T-helper 22 cell (primary cell): ENCODE data around the gene DNER.
"Not testable (repeated sequence)": the region's sequence is repeated elsewhere in the genome, so short reads cannot be mapped to it uniquely, and the experiment has no call there.

Experiments
- DNase-seq: peaks from one replicate; pipeline ENCODE4 v3.0.0-alpha.2; 2020; ENCODE audit warnings: low read depth

Gene DNER

GRCh38 chr2:229388731-229389130 lies 325.6 kb downstream of the DNER start:
- DNase-seq: no peak

GRCh38 chr2:229387866-229388265 lies 326.5 kb downstream of the DNER start:
- DNase-seq: no peak

GRCh38 chr2:229380101-229380625 lies 334.2 kb downstream of the DNER start:
- DNase-seq: no peak

DNA sequence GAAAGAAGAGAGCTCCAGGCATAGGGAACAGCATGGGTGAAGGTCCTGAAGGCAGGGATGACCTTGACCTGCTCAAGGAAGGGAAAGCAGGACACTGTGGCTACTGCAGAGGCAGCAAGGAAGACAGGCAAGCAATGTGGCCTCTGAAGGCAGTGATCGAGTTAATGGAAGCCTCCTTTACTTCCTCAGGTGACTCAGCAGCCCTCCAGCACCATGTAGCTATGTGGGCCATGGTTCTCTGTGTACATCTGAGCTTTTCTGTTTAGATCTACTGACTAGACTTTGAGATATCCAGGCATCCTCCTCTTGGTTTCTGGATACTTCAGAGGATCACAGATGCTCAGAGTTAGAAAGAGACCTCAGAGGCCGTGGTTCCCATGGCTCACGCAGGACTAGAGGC lies 336.0 kb downstream of the DNER start:
- DNase-seq: no peak

GRCh38 chr2:229376866-229377265 lies 337.5 kb downstream of the DNER start:
- DNase-seq: no peak

GRCh38 chr2:229375251-229375650 lies 339.1 kb downstream of the DNER start:
- no peak for DNase-seq

GRCh38 chr2:229373311-229373710 lies 341.0 kb downstream of the DNER start:
- not testable (repeated sequence) for DNase-seq

- DNase-seq: no peak
These were observed 342.1 kb downstream of the DNER start for GRCh38 chr2:229372207-229372606.

DNA sequence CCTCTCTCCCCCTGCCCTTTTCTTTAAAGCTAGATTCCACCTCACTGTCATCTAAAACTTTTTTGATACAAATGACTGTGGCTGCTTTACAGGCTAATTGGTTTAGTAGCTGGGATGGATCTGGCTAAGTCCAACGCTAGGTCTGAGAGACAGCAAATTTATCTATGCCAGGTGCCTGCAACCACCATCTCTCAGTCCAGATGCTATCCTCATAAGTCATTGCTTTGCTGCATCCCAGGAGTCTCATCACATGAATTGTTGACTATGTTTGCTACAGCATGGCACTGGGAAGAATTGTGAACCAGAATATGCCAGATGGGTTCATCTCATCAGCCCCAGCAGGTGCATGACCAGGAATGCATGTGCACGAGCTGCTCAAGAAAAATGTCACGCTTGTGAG lies 343.3 kb downstream of the DNER start:
- no peak for DNase-seq

- DNase-seq: no peak
These were observed 343.8 kb downstream of the DNER start for GRCh38 chr2:229370509-229370908.

DNA sequence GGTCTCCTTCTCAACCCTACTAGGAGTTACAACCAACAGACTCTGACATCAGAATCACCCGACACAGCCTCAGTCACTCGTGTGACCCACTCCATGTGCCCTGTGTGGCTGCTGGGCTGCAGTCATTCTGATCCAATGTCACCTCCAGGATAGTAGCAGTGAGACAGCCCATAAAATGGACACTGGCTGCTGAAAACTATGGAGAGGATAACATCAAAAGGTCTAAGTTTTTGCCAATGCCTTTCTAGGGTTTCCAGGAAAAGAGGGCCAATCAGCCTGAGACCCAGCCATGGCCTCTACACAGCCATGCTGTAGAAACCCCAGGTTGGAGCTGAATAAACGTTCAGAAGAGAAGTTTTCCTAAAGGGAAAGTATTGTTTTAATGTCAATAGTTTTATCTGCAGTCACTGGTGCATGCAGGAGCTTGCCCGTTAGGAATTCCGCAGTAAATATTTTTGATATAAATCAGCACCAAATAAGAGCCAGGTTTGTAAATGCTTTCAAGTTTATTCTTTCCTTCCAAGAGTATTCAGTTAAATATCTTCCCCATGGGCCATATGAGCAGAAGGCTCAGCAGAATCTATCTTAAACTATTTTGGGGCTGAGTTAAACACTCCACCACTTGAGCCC lies 351.1 kb downstream of the DNER start:
- DNase-seq: no peak

DNA sequence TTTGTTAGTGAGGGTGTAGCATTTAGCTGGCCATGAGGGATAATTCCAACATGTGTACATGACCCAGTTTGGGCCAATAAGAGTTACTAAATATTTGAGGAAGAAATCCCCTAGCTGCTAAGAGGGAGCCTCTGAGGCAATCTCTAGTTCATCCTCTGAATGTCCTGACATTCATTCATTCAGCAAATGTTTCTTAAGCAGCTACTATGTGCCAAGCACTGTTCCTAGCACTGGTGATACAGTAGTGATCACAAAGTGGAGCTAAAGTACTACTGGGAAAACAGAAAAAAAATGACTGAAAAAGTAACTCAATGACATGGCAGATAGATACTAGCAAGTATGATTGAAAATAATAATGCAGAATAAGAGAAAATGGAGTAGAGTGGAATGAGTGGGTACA lies 363.5 kb downstream of the DNER start:
- DNase-seq: no peak

DNA sequence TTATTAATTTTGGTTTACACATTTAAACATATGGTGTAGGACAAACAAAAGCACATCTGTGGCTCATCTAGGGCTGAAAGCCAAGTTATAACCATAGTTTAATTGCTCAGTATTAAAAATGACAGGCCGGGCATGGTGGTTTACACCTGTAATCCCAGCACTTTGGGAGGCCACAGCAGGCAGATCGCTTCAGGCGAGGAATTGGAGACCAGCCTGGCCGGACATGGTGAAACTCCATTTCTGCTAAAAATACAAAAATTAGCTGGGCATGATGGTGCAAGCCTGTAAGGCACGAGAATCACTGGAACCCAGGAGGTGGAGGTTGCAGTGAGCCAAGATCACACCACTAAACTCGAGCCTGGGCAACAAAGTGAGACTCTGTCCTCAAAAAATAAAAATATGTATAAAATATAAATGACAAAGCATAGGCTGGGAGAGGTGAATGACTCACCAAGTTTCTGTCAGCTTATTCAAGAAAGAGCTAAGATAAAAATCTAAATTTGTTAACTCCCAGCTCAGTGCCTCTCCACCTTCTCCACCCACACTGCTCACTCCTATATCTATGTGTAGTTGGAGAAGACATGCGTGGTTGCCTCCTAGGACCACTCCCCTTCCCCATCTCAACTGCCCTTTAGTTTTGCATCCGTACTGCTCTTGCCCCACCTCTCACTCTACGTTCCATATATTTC lies 364.1 kb downstream of the DNER start:
- DNase-seq: no peak

DNA sequence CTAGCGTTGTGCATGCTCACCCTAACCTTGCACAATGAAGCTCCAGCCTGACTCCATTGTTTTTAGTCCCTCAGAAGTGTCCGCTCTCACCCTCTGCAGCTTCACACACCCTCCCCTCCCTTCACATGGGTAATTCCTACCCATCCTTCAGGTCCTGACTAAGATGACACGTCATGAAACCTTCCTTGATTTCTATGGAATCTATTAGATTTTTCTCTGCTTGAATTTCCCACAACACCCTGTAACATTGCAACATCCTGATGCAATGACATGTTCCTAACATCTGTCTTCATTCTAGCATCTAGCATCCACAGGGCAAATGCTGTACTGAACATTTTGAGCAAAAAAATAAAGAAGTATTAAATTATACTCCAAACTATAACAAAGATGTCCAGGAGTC lies 366.2 kb downstream of the DNER start:
- no peak for DNase-seq

DNA sequence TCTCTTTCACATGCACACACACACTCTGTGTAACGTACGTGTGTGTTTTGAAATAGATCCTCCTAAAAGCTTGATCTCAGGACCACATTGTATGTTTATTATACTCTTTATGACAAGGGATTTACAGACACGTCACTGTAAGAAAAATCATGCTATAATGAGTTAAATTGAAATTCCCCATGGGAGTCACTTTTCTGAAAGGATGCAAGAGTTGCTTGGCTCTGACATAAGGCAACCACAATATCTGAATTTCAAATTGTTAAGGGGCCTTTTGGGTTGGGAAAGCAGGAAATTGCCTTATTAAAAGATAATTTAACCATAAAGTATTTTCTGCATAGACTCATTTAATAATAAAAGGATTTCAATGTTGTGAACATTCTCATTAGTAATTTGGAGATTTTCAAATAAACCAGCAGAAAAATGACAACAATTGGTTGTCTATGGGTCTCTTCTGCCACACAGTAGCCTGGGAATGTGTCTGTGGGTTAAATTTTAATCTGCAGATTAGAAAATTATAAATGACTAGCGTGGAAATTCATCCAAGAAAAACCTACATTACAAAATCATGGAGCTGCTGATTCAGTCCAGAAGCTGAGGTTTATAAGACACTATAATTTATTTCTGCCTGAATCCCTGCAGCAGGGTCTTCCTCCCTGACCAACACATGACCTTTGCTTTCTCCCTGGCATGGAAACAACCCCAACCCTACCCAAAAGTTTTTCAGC lies 367.4 kb downstream of the DNER start:
- no peak for DNase-seq

DNA sequence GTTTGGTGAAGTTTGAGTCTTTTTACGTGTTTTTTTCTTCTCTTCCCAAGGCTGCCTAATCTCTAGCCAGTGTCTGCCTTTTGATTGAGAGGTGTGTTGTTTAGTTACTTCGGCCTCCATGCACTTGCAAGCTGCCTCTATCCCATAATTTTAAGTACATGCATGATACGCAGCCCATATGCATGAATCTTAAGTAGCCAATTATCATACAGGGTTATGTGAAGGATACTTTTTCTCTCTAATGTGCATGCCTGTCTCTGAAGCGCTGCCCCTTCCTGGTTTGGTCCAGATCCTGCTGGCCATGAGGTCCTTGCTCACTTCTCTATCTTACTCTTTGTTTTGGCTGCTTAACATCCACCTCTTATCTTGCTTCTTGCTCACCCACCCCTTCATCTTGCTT lies 369.4 kb downstream of the DNER start:
- no peak for DNase-seq

DNA sequence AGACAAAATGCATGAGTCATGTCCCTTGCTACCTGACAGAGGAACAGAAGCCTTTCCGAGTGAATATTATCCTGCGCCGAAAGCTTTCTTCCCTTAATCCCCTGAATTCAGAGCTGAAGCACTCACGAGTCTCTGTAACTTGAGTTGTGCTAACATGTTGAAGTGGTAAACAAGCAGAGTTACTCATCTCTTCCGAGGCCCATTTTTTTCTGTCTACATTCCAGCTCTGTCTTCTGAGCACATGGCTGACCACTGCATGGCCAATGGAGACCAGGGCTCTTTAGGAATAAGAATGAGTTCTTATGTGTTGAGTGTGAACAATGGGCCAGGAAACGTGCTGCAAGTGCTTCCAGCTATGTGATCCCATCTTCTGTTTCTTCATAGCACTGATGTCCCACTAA lies 370.2 kb downstream of the DNER start:
- DNase-seq: no peak

DNA sequence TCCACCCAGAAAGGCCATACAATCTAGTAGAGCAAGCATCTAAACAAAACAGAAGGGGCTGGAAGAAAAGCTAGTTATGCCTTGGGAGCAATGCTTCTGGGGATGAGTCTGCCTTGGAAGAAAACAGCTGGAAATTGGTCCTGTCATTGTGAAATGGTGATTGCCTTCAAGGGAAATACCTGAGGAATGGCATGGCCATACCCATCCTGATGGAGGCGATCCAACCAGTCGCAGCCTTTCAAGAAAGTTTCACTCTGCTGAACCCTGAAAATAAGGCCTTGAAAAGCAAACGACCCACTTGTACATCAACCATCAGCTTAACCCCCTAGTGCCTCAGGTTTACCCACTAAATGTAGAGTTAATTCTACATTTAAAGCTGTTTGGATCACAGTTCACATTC lies 370.7 kb downstream of the DNER start:
- DNase-seq: no peak

GRCh38 chr2:229342376-229342775 lies 372.0 kb downstream of the DNER start:
- no peak for DNase-seq

DNA sequence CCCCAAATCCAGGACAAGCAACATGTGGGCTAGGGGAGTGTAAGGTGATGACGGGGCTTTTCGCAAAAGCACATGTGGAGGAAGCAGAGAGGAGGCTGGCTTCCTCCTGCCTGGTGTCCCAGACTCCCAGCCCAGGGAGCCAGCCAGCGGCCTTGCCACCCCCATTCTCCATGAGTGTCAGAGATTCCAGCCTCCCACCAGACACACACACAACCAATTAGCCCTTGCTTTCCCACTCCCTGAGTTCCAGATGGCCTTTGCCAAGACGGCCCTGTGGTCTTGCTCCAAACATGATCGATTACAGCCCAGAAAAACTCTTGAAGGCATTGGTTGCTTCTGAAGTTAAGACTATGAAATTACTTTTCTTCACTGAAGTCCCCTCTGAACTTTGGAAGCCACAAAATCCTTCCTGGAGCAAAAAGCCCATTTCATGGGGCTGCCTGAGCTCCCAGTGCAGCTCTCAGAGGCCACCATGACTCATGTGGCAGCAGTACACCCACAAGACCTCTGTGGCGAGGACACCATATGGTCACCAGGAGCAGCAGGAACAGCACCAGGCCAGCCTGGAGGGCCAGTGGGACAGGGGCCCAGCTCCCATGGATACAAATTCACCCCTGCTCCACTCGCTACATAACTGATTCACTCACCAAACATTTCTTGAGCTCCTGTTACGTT lies 374.1 kb downstream of the DNER start:
- no peak for DNase-seq

DNA sequence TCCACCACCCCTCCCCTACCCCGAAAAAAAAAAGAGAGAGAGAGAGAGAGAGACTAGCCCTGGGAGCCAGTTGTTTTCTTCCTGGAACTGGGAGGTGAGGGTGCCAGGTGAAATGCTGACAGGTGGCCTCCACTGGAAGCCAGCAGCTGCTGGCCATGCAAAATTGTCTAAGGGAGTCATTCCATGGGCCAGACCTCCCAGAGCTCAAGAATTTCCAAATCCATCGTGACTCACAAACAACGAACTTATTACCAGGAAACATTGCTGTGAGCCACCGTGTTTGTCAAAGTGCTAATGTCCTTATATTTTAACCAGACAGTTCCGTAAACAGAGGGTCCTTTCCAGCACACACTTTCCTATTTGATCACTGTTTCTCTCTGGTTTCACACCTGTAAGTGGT lies 374.7 kb downstream of the DNER start:
- no peak for DNase-seq

GRCh38 chr2:229339171-229339570 lies 375.2 kb downstream of the DNER start:
- not testable (repeated sequence) for DNase-seq
